HEK293 (cell line): Measurements from ENCODE around the gene NOS1AP.

Source experiments
- HOXD13 ChIP-seq: sonication (generic); formaldehyde crosslinking; IDR thresholded peaks from 2 replicates; pipeline ENCODE4 v1.8.0; 2022; ENCODE audit warnings: missing genetic modification reagents, borderline replicate concordance
- IKZF3 ChIP-seq: fragments of 450-650 bp; IDR thresholded peaks from 2 replicates; pipeline ENCODE4 v1.5.0; 2018; ENCODE audit warnings: missing biosample characterization, mild to moderate bottlenecking, missing genetic modification characterization, moderate library complexity
- KLF7 ChIP-seq: fragments of 450-650 bp; formaldehyde crosslinking; IDR thresholded peaks from 2 replicates; pipeline ENCODE4 v1.5.1; 2016; ENCODE audit warnings: missing biosample characterization, missing genetic modification characterization, borderline replicate concordance
- MEIS1 ChIP-seq: sonication (generic); formaldehyde crosslinking; IDR thresholded peaks from 2 replicates; pipeline ENCODE4 v1.8.1; 2022; ENCODE audit warnings: missing genetic modification reagents, mild to moderate bottlenecking, borderline replicate concordance
- OVOL3 ChIP-seq: fragments of 450-650 bp; formaldehyde crosslinking; IDR thresholded peaks from 2 replicates; pipeline ENCODE4 v1.5.1; 2016; ENCODE audit warnings: missing biosample characterization, missing genetic modification characterization
- REPIN1 ChIP-seq: fragments of 450-650 bp; formaldehyde crosslinking; IDR thresholded peaks from 2 replicates; pipeline ENCODE4 v1.5.1; 2017; ENCODE audit warnings: missing biosample characterization, missing genetic modification characterization, low read depth
- SCRT1 ChIP-seq: fragments of 450-650 bp; formaldehyde crosslinking; IDR thresholded peaks from 2 replicates; pipeline ENCODE4 v1.5.1; 2016; ENCODE audit warnings: missing biosample characterization, missing genetic modification characterization, borderline replicate concordance
- SP2 ChIP-seq: fragments of 450-650 bp; formaldehyde crosslinking; IDR thresholded peaks from 2 replicates; pipeline ENCODE4 v1.5.1; 2016; ENCODE audit warnings: missing biosample characterization, missing genetic modification characterization
- ZBTB17 ChIP-seq: fragments of 450-650 bp; formaldehyde crosslinking; IDR thresholded peaks from 2 replicates; pipeline ENCODE4 v1.5.1; 2016; ENCODE audit warnings: missing biosample characterization, missing genetic modification characterization
- ZFP37 ChIP-seq: fragments of 450-650 bp; formaldehyde crosslinking; IDR thresholded peaks from 2 replicates; pipeline ENCODE4 v1.5.1; 2016; ENCODE audit warnings: missing biosample characterization, missing genetic modification characterization
- ZNF132 ChIP-seq: fragments of 450-650 bp; formaldehyde crosslinking; IDR thresholded peaks from 2 replicates; pipeline ENCODE4 v1.5.1; 2017; ENCODE audit warnings: missing biosample characterization, missing genetic modification characterization, borderline replicate concordance
- ZNF16 ChIP-seq: fragments of 450-650 bp; formaldehyde crosslinking; IDR thresholded peaks from 2 replicates; pipeline ENCODE4 v1.5.1; 2016; ENCODE audit warnings: low read depth, missing biosample characterization, missing genetic modification characterization
- ZNF184 ChIP-seq: fragments of 450-650 bp; IDR thresholded peaks from 2 replicates; pipeline ENCODE4 v1.5.1; 2018; ENCODE audit warnings: missing biosample characterization, mild to moderate bottlenecking, missing genetic modification characterization
- ZNF426 ChIP-seq: fragments of 450-650 bp; formaldehyde crosslinking; IDR thresholded peaks from 2 replicates; pipeline ENCODE4 v1.5.1; 2017; ENCODE audit warnings: missing biosample characterization, missing genetic modification characterization, mild to moderate bottlenecking, inconsistent platforms, moderate library complexity
- ZNF48 ChIP-seq: fragments of 450-650 bp; formaldehyde crosslinking; IDR thresholded peaks from 2 replicates; pipeline ENCODE4 v1.5.1; 2016; ENCODE audit warnings: missing biosample characterization, missing genetic modification characterization
- ZNF585B ChIP-seq: fragments of 450-650 bp; formaldehyde crosslinking; IDR thresholded peaks from 2 replicates; pipeline ENCODE4 v1.5.1; 2016; ENCODE audit warnings: missing biosample characterization, missing genetic modification characterization
- ZNF623 ChIP-seq: fragments of 450-650 bp; formaldehyde crosslinking; IDR thresholded peaks from 2 replicates; pipeline ENCODE4 v1.5.1; 2016; ENCODE audit warnings: missing biosample characterization, missing genetic modification characterization
- ZNF747 ChIP-seq: fragments of 450-650 bp; formaldehyde crosslinking; IDR thresholded peaks from 2 replicates; pipeline ENCODE4 v1.5.1; 2016; ENCODE audit warnings: missing biosample characterization, missing genetic modification characterization
- ZNF777 ChIP-seq: fragments of 450-650 bp; formaldehyde crosslinking; IDR thresholded peaks from 2 replicates; pipeline ENCODE4 v1.5.1; 2017; ENCODE audit warnings: missing biosample characterization, missing genetic modification characterization, borderline replicate concordance
- ZNF843 ChIP-seq: fragments of 450-650 bp; formaldehyde crosslinking; IDR thresholded peaks from 2 replicates; pipeline ENCODE4 v1.5.1; 2016; ENCODE audit warnings: missing biosample characterization, missing genetic modification characterization
- TF ChIP-seq, protein P1 (sequence below): fragments of 450-650 bp; formaldehyde crosslinking; IDR thresholded peaks from 2 replicates; pipeline ENCODE4 v1.5.1; 2017; ENCODE audit warnings: missing biosample characterization, mild to moderate bottlenecking, missing genetic modification characterization, moderate library complexity
- TF ChIP-seq, protein P2 (sequence below): fragments of 450-650 bp; formaldehyde crosslinking; IDR thresholded peaks from 2 replicates; pipeline ENCODE4 v1.5.1; 2016; ENCODE audit warnings: missing biosample characterization, missing genetic modification characterization
- TF ChIP-seq, protein P3 (sequence below): fragments of 450-650 bp; IDR thresholded peaks from 2 replicates; pipeline ENCODE4 v1.5.1; 2018; ENCODE audit warnings: missing biosample characterization, mild to moderate bottlenecking, missing genetic modification characterization
- TF ChIP-seq, protein P4 (sequence below): fragments of 450-650 bp; formaldehyde crosslinking; IDR thresholded peaks from 2 replicates; pipeline ENCODE4 v1.5.1; 2016; ENCODE audit warnings: missing biosample characterization, missing genetic modification characterization, low read depth
- TF ChIP-seq, protein P5 (sequence below): fragments of 450-650 bp; formaldehyde crosslinking; IDR thresholded peaks from 2 replicates; pipeline ENCODE4 v1.5.1; 2017; ENCODE audit warnings: missing biosample characterization, missing genetic modification characterization
- TF ChIP-seq, protein P6 (sequence below): fragments of 450-650 bp; formaldehyde crosslinking; conservative IDR thresholded peaks from 2 replicates; pipeline ENCODE4 v1.5.1; 2016; ENCODE audit warnings: low read depth, missing biosample characterization, missing genetic modification characterization
- TF ChIP-seq, protein P7 (sequence below): fragments of 450-650 bp; formaldehyde crosslinking; IDR thresholded peaks from 2 replicates; pipeline ENCODE4 v1.5.1; 2016; ENCODE audit warnings: missing biosample characterization, missing genetic modification characterization

The NOS1AP gene

DNA sequence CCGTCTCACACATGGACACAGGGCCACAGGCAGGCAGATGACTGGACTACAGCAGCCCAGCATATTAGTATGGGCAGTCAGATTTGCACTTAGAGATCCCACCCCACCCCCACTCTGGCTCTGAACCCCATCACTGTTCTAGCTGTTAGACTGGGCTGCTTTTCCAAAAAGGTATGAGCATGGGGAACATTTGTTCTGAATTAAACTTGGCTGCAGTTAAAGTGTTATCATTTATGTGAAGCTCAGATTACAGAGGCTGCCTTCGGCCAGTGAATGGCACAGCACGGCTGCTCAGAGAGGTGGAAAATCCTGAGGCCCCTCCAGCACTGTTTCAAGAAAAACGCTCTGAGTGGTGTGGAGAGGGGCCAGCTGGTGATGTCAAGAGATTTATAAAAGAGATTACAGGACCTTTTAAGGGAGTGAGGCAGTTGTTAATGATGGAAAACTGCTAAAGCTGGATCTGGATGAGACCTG lies 6.9 kb upstream of the NOS1AP start (continued):
- TF ChIP-seq ZNF184 (tag by site-specific recombination) (no peak), KLF7 (tag by site-specific recombination) (no peak), SP2 (tag by site-specific recombination) (no peak), ZFP37 (tag by site-specific recombination) (no peak), ZBTB17 (tag by site-specific recombination) (peak; percentile 55; the same call in 1 of the 2 replicates), HOXD13 (CRISPR knock-in tag) (no peak), REPIN1 (tag by site-specific recombination) (no peak; the same call in 1 of the 2 replicates), ZNF585B (tag by site-specific recombination) (no peak), MEIS1 (CRISPR knock-in tag) (no peak), ZNF843 (tag by site-specific recombination) (peak; percentile 87), ZNF48 (no peak), ZNF777 (no peak), ZNF426 (tag by site-specific recombination) (no peak), OVOL3 (tag by site-specific recombination) (0 out of 2 replicates have a peak, but pooled peaks have one; percentile 12), IKZF3 (peak; percentile 70; the same call in 1 of the 2 replicates), ZNF747 (tag by site-specific recombination) (no peak), ZNF132 (tag by site-specific recombination) (no peak), ZNF16 (no peak), SCRT1 (tag by site-specific recombination) (no peak), ZNF623 (tag by site-specific recombination) (no peak)
- TF ChIP-seq, protein P1, sequence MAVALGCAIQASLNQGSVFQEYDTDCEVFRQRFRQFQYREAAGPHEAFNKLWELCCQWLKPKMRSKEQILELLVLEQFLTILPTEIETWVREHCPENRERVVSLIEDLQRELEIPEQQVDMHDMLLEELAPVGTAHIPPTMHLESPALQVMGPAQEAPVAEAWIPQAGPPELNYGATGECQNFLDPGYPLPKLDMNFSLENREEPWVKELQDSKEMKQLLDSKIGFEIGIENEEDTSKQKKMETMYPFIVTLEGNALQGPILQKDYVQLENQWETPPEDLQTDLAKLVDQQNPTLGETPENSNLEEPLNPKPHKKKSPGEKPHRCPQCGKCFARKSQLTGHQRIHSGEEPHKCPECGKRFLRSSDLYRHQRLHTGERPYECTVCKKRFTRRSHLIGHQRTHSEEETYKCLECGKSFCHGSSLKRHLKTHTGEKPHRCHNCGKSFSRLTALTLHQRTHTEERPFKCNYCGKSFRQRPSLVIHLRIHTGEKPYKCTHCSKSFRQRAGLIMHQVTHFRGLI (tag by site-specific recombination), result peak; percentile 33; the same call in 1 of the 2 replicates
- TF ChIP-seq, protein P2, sequence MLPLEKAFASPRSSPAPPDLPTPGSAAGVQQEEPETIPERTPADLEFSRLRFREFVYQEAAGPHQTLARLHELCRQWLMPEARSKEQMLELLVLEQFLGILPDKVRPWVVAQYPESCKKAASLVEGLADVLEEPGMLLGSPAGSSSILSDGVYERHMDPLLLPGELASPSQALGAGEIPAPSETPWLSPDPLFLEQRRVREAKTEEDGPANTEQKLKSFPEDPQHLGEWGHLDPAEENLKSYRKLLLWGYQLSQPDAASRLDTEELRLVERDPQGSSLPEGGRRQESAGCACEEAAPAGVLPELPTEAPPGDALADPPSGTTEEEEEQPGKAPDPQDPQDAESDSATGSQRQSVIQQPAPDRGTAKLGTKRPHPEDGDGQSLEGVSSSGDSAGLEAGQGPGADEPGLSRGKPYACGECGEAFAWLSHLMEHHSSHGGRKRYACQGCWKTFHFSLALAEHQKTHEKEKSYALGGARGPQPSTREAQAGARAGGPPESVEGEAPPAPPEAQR, result no peak
- TF ChIP-seq, protein P3, sequence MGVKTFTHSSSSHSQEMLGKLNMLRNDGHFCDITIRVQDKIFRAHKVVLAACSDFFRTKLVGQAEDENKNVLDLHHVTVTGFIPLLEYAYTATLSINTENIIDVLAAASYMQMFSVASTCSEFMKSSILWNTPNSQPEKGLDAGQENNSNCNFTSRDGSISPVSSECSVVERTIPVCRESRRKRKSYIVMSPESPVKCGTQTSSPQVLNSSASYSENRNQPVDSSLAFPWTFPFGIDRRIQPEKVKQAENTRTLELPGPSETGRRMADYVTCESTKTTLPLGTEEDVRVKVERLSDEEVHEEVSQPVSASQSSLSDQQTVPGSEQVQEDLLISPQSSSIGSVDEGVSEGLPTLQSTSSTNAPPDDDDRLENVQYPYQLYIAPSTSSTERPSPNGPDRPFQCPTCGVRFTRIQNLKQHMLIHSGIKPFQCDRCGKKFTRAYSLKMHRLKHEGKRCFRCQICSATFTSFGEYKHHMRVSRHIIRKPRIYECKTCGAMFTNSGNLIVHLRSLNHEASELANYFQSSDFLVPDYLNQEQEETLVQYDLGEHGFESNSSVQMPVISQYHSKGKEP (tag by site-specific recombination), result peak; percentile 61; the same call in 1 of the 2 replicates
- TF ChIP-seq, protein P4, sequence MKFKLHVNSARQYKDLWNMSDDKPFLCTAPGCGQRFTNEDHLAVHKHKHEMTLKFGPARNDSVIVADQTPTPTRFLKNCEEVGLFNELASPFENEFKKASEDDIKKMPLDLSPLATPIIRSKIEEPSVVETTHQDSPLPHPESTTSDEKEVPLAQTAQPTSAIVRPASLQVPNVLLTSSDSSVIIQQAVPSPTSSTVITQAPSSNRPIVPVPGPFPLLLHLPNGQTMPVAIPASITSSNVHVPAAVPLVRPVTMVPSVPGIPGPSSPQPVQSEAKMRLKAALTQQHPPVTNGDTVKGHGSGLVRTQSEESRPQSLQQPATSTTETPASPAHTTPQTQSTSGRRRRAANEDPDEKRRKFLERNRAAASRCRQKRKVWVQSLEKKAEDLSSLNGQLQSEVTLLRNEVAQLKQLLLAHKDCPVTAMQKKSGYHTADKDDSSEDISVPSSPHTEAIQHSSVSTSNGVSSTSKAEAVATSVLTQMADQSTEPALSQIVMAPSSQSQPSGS, result 0 out of 2 replicates have a peak, but pooled peaks have one; percentile 33
- TF ChIP-seq, protein P5, sequence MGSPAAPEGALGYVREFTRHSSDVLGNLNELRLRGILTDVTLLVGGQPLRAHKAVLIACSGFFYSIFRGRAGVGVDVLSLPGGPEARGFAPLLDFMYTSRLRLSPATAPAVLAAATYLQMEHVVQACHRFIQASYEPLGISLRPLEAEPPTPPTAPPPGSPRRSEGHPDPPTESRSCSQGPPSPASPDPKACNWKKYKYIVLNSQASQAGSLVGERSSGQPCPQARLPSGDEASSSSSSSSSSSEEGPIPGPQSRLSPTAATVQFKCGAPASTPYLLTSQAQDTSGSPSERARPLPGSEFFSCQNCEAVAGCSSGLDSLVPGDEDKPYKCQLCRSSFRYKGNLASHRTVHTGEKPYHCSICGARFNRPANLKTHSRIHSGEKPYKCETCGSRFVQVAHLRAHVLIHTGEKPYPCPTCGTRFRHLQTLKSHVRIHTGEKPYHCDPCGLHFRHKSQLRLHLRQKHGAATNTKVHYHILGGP (tag by site-specific recombination), result no peak
- TF ChIP-seq, protein P6, sequence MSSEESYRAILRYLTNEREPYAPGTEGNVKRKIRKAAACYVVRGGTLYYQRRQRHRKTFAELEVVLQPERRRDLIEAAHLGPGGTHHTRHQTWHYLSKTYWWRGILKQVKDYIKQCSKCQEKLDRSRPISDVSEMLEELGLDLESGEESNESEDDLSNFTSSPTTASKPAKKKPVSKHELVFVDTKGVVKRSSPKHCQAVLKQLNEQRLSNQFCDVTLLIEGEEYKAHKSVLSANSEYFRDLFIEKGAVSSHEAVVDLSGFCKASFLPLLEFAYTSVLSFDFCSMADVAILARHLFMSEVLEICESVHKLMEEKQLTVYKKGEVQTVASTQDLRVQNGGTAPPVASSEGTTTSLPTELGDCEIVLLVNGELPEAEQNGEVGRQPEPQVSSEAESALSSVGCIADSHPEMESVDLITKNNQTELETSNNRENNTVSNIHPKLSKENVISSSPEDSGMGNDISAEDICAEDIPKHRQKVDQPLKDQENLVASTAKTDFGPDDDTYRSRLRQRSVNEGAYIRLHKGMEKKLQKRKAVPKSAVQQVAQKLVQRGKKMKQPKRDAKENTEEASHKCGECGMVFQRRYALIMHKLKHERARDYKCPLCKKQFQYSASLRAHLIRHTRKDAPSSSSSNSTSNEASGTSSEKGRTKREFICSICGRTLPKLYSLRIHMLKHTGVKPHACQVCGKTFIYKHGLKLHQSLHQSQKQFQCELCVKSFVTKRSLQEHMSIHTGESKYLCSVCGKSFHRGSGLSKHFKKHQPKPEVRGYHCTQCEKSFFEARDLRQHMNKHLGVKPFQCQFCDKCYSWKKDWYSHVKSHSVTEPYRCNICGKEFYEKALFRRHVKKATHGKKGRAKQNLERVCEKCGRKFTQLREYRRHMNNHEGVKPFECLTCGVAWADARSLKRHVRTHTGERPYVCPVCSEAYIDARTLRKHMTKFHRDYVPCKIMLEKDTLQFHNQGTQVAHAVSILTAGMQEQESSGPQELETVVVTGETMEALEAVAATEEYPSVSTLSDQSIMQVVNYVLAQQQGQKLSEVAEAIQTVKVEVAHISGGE (tag by site-specific recombination), result no peak
- TF ChIP-seq, protein P7, sequence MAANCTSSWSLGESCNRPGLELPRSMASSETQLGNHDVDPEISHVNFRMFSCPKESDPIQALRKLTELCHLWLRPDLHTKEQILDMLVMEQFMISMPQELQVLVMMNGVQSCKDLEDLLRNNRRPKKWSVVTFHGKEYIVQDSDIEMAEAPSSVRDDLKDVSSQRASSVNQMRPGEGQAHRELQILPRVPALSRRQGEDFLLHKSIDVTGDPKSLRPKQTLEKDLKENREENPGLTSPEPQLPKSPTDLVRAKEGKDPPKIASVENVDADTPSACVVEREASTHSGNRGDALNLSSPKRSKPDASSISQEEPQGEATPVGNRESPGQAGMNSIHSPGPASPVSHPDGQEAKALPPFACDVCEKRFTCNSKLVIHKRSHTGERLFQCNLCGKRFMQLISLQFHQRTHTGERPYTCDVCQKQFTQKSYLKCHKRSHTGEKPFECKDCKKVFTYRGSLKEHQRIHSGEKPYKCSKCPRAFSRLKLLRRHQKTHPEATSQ (tag by site-specific recombination), result no peak
